Mammary epithelial cell (primary cell): ENCODE data around the gene TM4SF1.

Source experiments
- CTCF ChIP-seq, 2 donors: IDR thresholded peaks in 1 of 2; conservative IDR thresholded peaks in 1 of 2; 2 replicates each; pipeline ENCODE4 v1.5.1; 2011 to 2012; ENCODE audit warnings: inconsistent platforms in 2 of 2, low read length in 2 of 2, mild to moderate bottlenecking in 2 of 2, control low read depth in 1 of 2, low read depth in 1 of 2; ENCODE audit not compliant: insufficient read depth in 1 of 2; ENCODE audit errors: extremely low read depth in 1 of 2
- EZH2 ChIP-seq: IDR thresholded peaks from 2 replicates; pipeline ENCODE4 v1.6.1; 2012; ENCODE audit warnings: low read length, inconsistent platforms, borderline replicate concordance

DNA sequence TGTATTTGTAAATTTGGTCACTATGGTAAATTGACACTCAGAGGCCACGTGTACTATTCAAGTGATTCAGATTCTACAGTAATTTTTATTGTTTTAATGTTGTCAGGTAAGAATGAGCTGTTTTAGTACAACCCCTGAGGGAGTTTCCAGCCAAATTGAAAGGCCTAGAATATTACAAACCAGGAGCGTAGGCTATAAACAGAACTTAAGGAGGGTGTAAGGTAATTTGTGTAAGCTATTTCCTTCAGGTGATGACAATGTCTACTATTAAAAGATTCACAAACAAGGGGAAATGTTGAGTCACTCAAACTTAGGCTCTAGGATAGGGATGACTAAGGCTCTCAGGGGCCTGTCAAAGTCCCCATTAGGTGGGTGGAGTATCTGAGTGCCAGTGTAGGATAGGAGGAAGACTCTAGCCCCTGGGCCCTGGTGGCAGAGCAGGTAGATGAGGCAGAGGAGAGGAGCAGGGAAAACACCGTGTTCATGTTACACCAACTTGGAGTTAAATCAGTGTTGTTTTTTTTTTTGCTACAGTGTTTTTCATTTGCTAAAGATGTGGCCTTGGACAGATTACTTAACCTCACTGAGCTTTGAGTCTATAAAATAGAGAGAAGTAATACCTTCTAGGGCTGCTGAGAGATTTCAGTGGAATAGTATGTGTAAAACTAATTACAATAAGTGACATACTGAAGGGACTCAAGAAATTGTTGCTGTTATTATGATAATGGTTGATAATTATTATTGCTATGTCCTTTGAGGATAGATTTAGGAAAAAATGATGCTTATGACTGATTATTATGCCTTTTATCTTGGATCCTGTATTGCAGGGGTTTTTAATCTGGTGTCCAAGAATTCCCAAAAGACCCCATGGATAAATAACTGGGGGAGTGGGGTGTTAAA, 10.3 kb downstream of the TM4SF1 start:
- TF ChIP-seq CTCF (conservative IDR thresholded peaks at IDR 0.05 in 1 of 2, IDR thresholded peaks at IDR 0.05 in 1 of 2; ENCODE audit: extremely low read depth in 1 of 2, insufficient read depth in 1 of 2, low read depth in 1 of 2, low read length in 2 of 2) (no peak), EZH2 (no peak)
